Endothelial cell of umbilical vein (primary cell): ENCODE data around the gene GNB5.

ENCODE experiments used
- EZH2 ChIP-seq: IDR thresholded peaks from 2 replicates; pipeline ENCODE4 v1.6.1; 2012; ENCODE audit warnings: borderline replicate concordance, low read depth, mild to moderate bottlenecking, moderate library complexity, low read length, inconsistent platforms; ENCODE audit not compliant: severe bottlenecking
- POLR2A ChIP-seq: IDR thresholded peaks from 2 replicates; pipeline ENCODE4 v1.6.1; 2012; ENCODE audit warnings: low read depth, mild to moderate bottlenecking, control low read depth, low read length
- POLR2AphosphoS5 ChIP-seq: IDR thresholded peaks from 2 replicates; pipeline ENCODE4 v1.6.1; 2012; ENCODE audit warnings: low read depth, mild to moderate bottlenecking, control low read depth, low read length, moderate library complexity; ENCODE audit not compliant: insufficient read depth
- TF ChIP-seq, protein P1 (sequence below), 2 donors: IDR thresholded peaks; 1 replicate in 1 of 2; 2 replicates in 1 of 2; pipeline ENCODE4 v1.5.1; 2011; ENCODE audit warnings: low read length in 2 of 2, mild to moderate bottlenecking in 2 of 2, moderate library complexity in 2 of 2, control low read depth in 1 of 2, inconsistent platforms in 1 of 2, low read depth in 1 of 2; ENCODE audit not compliant: insufficient read depth in 1 of 2; ENCODE audit errors: extremely low read depth in 1 of 2

DNA sequence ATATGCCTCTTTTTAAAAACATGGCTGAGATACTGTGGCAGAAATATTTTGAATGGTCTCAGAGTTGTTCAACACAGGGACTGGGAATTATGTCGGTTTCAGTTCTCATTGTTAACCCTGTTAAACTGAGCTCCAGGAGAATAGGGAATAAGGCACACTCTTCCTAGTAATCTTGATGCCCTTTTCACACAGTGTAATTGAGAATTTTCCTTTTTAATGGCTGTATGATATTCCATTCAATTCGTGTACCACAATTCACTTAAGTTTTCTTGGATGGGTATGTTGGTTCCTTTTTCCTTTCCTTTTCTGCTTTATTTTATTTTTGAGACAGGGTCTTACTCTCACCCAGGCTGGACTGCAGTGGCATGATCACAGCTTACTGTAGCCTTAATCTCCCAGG, 44.9 kb downstream of the GNB5 start:
- TF ChIP-seq POLR2A (no peak), EZH2 (no peak), POLR2AphosphoS5 (no peak)
- TF ChIP-seq, protein P1, sequence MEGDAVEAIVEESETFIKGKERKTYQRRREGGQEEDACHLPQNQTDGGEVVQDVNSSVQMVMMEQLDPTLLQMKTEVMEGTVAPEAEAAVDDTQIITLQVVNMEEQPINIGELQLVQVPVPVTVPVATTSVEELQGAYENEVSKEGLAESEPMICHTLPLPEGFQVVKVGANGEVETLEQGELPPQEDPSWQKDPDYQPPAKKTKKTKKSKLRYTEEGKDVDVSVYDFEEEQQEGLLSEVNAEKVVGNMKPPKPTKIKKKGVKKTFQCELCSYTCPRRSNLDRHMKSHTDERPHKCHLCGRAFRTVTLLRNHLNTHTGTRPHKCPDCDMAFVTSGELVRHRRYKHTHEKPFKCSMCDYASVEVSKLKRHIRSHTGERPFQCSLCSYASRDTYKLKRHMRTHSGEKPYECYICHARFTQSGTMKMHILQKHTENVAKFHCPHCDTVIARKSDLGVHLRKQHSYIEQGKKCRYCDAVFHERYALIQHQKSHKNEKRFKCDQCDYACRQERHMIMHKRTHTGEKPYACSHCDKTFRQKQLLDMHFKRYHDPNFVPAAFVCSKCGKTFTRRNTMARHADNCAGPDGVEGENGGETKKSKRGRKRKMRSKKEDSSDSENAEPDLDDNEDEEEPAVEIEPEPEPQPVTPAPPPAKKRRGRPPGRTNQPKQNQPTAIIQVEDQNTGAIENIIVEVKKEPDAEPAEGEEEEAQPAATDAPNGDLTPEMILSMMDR (IDR thresholded peaks at IDR 0.05; ENCODE audit: extremely low read depth in 1 of 2, insufficient read depth in 1 of 2, low read depth in 1 of 2, low read length in 2 of 2): no peak
